ENCODE data around the gene VKORC1.

The VKORC1 gene

DNA sequence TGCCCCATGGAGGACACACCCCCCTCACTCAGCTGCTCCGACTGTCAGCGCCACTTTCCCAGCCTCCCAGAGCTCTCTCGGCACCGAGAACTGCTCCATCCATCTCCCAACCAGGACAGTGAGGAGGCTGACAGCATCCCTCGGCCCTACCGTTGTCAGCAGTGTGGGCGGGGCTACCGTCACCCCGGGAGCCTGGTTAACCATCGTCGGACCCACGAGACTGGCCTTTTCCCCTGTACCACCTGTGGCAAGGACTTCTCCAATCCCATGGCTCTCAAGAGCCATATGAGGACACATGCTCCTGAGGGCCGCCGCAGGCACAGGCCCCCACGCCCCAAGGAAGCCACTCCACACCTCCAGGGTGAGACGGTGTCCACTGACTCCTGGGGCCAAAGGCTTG is 18.3 kb downstream of the VKORC1 start:
- H3K9me3 ChIP-seq (ENCODE audit: control insufficient read depth, insufficient read depth, low read length): no peaks in the 10 kb centered on the region
- no peak overlapping the region for H3K9ac ChIP-seq (ENCODE audit: low read depth, low read length)
- H3K27me3 ChIP-seq (ENCODE audit: control insufficient read depth, insufficient read depth, low read length): no peaks in the 10 kb centered on the region
- H3K4me3 ChIP-seq (ENCODE audit: low read depth, low read length): no peak overlapping the region
- peaks cover 5% of the 10 kb centered on the region for H3K4me1 ChIP-seq (ENCODE audit: control insufficient read depth, insufficient read depth, low read length)
- peaks cover 47% of the 10 kb centered on the region for H3K36me3 ChIP-seq (ENCODE audit: control insufficient read depth, insufficient read depth, low read length)

DNA sequence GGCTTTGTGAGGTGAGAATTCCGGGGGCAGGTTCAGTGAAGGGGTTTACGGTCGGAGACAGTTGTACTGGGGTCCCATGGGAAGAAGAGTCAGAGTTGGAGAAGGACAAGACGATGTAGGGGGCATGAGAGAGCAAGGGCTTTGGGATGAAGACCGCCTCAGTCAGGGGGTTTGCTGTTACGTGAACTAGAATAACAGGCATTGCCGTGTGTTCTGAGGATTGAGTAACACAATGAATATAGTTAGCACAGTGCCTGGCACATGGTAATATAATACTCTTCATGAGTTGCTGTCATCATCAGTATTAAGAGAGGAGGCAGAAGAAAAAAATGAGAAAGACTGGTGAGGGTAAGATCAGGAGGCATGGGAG is 19.8 kb downstream of the VKORC1 start:
- Histone ChIP-seq H3K36me3 (ENCODE audit: control insufficient read depth, insufficient read depth, low read length) (peaks cover 32% of the 10 kb centered on the region), H3K9ac (ENCODE audit: low read depth, low read length) (peak overlapping the region; percentile 38), H3K27me3 (ENCODE audit: control insufficient read depth, insufficient read depth, low read length) (no peaks in the 10 kb centered on the region), H3K4me3 (ENCODE audit: low read depth, low read length) (peak overlapping the region; percentile 100), H3K4me1 (ENCODE audit: control insufficient read depth, insufficient read depth, low read length) (peaks cover 5% of the 10 kb centered on the region), H3K9me3 (ENCODE audit: control insufficient read depth, insufficient read depth, low read length) (no peaks in the 10 kb centered on the region)

GRCh38 chr16:31073970-31074813 is 20.4 kb downstream of the VKORC1 start, which contains the start of the genes ZNF646 and ZNF668:
ZNF646 (plus strand) TSS chr16:31074422; CDS start chr16:31076325, 1,903 bp downstream.
ZNF668 (minus strand) TSS chr16:31074240; CDS start chr16:31064459, 9,781 bp downstream.
- Histone ChIP-seq H3K9me3 (ENCODE audit: control insufficient read depth, insufficient read depth, low read length) (no peaks in the 10 kb centered on the region), H3K36me3 (ENCODE audit: control insufficient read depth, insufficient read depth, low read length) (peaks cover 26% of the 10 kb centered on the region), H3K27me3 (ENCODE audit: control insufficient read depth, insufficient read depth, low read length) (no peaks in the 10 kb centered on the region), H3K4me1 (ENCODE audit: control insufficient read depth, insufficient read depth, low read length) (peaks cover 5% of the 10 kb centered on the region), H3K9ac (ENCODE audit: low read depth, low read length) (peak within 1 kb of the TSS; percentile 87), H3K4me3 (ENCODE audit: low read depth, low read length) (peak within 1 kb of the TSS; percentile 100)

- Histone ChIP-seq H3K9me3 (ENCODE audit: control insufficient read depth, insufficient read depth, low read length) (no peaks in the 10 kb centered on the region), H3K27me3 (ENCODE audit: control insufficient read depth, insufficient read depth, low read length) (no peaks in the 10 kb centered on the region), H3K36me3 (ENCODE audit: control insufficient read depth, insufficient read depth, low read length) (peaks cover 22% of the 10 kb centered on the region), H3K4me3 (ENCODE audit: low read depth, low read length) (peak overlapping the region; percentile 100), H3K9ac (ENCODE audit: low read depth, low read length) (peak overlapping the region; percentile 84), H3K4me1 (ENCODE audit: control insufficient read depth, insufficient read depth, low read length) (peaks cover 5% of the 10 kb centered on the region)
Observed at GRCh38 chr16:31073142-31073969, 21.2 kb downstream of the VKORC1 start.

GRCh38 chr16:31072540-31073141 is 22.0 kb downstream of the VKORC1 start:
- Histone ChIP-seq H3K4me3 (ENCODE audit: low read depth, low read length) (peak overlapping the region; percentile 100), H3K4me1 (ENCODE audit: control insufficient read depth, insufficient read depth, low read length) (peaks cover 5% of the 10 kb centered on the region), H3K36me3 (ENCODE audit: control insufficient read depth, insufficient read depth, low read length) (peaks cover 16% of the 10 kb centered on the region)

GRCh38 chr16:31071861-31072260 is 22.7 kb downstream of the VKORC1 start:
- Histone ChIP-seq H3K9me3 (ENCODE audit: control insufficient read depth, insufficient read depth, low read length) (no peaks in the 10 kb centered on the region), H3K9ac (ENCODE audit: low read depth, low read length) (peak overlapping the region; percentile 84), H3K27me3 (ENCODE audit: control insufficient read depth, insufficient read depth, low read length) (no peaks in the 10 kb centered on the region), H3K36me3 (ENCODE audit: control insufficient read depth, insufficient read depth, low read length) (peaks cover 8% of the 10 kb centered on the region), H3K4me3 (ENCODE audit: low read depth, low read length) (peak overlapping the region; percentile 100), H3K4me1 (ENCODE audit: control insufficient read depth, insufficient read depth, low read length) (peaks cover 5% of the 10 kb centered on the region)

More at GRCh38 chr16:31072540-31073141, 22.0 kb downstream of the VKORC1 start:
- no peaks in the 10 kb centered on the region for H3K27me3 ChIP-seq (ENCODE audit: control insufficient read depth, insufficient read depth, low read length)
- H3K9ac ChIP-seq (ENCODE audit: low read depth, low read length): peak overlapping the region; percentile 84
- no peaks in the 10 kb centered on the region for H3K9me3 ChIP-seq (ENCODE audit: control insufficient read depth, insufficient read depth, low read length)

GRCh38 chr16:31067342-31067741 is 27.3 kb downstream of the VKORC1 start:
- peaks cover 6% of the 10 kb centered on the region for H3K36me3 ChIP-seq (ENCODE audit: control insufficient read depth, insufficient read depth, low read length)
- H3K4me3 ChIP-seq (ENCODE audit: low read depth, low read length): no peak overlapping the region
- H3K4me1 ChIP-seq (ENCODE audit: control insufficient read depth, insufficient read depth, low read length): peaks cover 5% of the 10 kb centered on the region
- no peaks in the 10 kb centered on the region for H3K27me3 ChIP-seq (ENCODE audit: control insufficient read depth, insufficient read depth, low read length)
- H3K9ac ChIP-seq (ENCODE audit: low read depth, low read length): no peak overlapping the region
- H3K9me3 ChIP-seq (ENCODE audit: control insufficient read depth, insufficient read depth, low read length): no peaks in the 10 kb centered on the region

DNA sequence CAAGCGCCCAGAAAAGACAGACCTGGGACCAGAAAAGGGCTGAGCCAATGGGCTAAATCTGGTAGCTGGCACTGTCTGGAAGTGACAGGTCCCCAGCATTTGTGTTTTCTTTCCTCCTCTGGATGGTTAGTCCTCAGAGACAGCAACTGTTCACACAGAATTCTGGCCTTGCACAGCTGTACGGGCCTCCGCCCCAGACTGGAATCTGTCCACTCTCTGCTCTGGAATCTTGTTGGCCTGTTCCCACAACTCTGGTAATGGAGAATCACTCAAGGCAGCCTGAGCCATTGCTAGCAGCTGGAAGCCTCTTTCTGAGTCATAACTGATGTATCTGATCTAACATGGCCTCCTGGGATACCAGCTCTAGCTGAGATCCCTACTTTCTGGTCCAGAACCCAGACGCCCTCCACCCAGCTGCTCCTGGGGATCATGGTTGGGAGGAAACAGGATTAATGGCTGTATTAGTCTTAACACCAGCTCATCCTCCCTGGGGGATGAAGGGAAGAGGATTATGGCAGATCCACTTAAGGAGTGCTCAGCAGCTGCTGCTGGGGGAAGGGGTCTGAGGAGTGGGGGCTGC is 29.6 kb downstream of the VKORC1 start:
- no peak overlapping the region for H3K9ac ChIP-seq (ENCODE audit: low read depth, low read length)
- peaks cover 17% of the 10 kb centered on the region for H3K36me3 ChIP-seq (ENCODE audit: control insufficient read depth, insufficient read depth, low read length)
- H3K9me3 ChIP-seq (ENCODE audit: control insufficient read depth, insufficient read depth, low read length): no peaks in the 10 kb centered on the region
- H3K4me3 ChIP-seq (ENCODE audit: low read depth, low read length): no peak overlapping the region
- H3K27me3 ChIP-seq (ENCODE audit: control insufficient read depth, insufficient read depth, low read length): no peaks in the 10 kb centered on the region
- no peaks in the 10 kb centered on the region for H3K4me1 ChIP-seq (ENCODE audit: control insufficient read depth, insufficient read depth, low read length)

DNA sequence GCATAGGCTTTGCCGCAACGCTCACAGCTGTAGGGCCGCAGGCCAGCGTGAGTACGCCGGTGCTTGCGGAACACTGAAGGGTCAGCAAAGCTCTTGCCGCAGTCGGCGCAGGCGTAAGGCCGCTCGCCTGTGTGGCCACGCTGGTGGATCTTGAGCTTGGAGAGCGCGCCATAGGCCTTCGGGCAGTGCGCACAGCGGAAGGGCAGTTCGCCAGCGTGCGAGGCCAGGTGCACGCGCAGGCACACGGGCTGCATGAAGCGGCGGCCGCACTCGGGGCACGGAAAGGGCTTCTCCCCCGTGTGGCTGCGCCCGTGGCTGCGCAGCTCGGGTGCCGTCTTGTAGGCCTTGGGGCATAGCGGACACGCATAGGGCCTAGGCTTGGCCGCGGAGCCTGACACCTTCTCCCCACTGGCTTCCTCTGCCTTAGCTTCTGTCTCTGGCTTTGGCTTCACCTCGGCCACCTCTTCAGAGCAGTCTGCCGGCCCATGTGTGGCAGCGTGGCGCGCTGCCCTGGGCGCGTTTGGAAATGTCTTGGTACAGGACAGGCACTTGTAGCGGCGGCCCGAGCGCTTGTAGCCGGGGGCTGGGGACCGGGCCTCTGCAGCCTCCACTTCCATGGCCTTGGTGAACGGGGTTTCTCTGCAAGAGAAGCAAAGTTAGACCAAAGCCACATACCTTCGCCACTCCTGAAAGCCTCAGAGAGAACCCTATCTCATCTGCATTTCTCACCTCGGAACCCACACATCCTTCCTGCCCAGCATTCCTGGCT is 30.6 kb downstream of the VKORC1 start:
- Histone ChIP-seq H3K27me3 (ENCODE audit: control insufficient read depth, insufficient read depth, low read length) (no peaks in the 10 kb centered on the region), H3K4me3 (ENCODE audit: low read depth, low read length) (no peak overlapping the region), H3K36me3 (ENCODE audit: control insufficient read depth, insufficient read depth, low read length) (peaks cover 17% of the 10 kb centered on the region), H3K9me3 (ENCODE audit: control insufficient read depth, insufficient read depth, low read length) (no peaks in the 10 kb centered on the region), H3K9ac (ENCODE audit: low read depth, low read length) (no peak overlapping the region), H3K4me1 (ENCODE audit: control insufficient read depth, insufficient read depth, low read length) (no peaks in the 10 kb centered on the region)

GRCh38 chr16:31063495-31063842 is 31.1 kb downstream of the VKORC1 start:
- no peaks in the 10 kb centered on the region for H3K9me3 ChIP-seq (ENCODE audit: control insufficient read depth, insufficient read depth, low read length)
- H3K36me3 ChIP-seq (ENCODE audit: control insufficient read depth, insufficient read depth, low read length): peaks cover 17% of the 10 kb centered on the region
- H3K4me3 ChIP-seq (ENCODE audit: low read depth, low read length): no peak overlapping the region
- no peaks in the 10 kb centered on the region for H3K27me3 ChIP-seq (ENCODE audit: control insufficient read depth, insufficient read depth, low read length)
- no peaks in the 10 kb centered on the region for H3K4me1 ChIP-seq (ENCODE audit: control insufficient read depth, insufficient read depth, low read length)
- no peak overlapping the region for H3K9ac ChIP-seq (ENCODE audit: low read depth, low read length)
